Suprapubic skin (tissue), 3 donors: ENCODE measurements around the gene C1orf52.

Source experiments
- EP300 ChIP-seq: sonication (generic); formaldehyde crosslinking; IDR thresholded peaks from one replicate; pipeline ENCODE4 v1.6.1; 2017; ENCODE audit warnings: antibody characterized with exemption
- POLR2A ChIP-seq, 2 donors: fragments of 450-650 bp; IDR thresholded peaks; one replicate each; pipeline ENCODE4 v1.6.1; 2017; ENCODE audit warnings: antibody characterized with exemption in 2 of 2, mild to moderate bottlenecking in 2 of 2, moderate library complexity in 2 of 2
- TF ChIP-seq, protein P1 (sequence below), 2 donors: fragments of 200-600 bp in 1 of 2; fragments of 450-650 bp in 1 of 2; sonication (generic) in 1 of 2; IDR thresholded peaks; one replicate each; pipeline ENCODE4 v1.5.1; 2016 to 2019; ENCODE audit warnings: antibody characterized with exemption in 2 of 2, mild to moderate bottlenecking in 1 of 2, moderate library complexity in 1 of 2

DNA sequence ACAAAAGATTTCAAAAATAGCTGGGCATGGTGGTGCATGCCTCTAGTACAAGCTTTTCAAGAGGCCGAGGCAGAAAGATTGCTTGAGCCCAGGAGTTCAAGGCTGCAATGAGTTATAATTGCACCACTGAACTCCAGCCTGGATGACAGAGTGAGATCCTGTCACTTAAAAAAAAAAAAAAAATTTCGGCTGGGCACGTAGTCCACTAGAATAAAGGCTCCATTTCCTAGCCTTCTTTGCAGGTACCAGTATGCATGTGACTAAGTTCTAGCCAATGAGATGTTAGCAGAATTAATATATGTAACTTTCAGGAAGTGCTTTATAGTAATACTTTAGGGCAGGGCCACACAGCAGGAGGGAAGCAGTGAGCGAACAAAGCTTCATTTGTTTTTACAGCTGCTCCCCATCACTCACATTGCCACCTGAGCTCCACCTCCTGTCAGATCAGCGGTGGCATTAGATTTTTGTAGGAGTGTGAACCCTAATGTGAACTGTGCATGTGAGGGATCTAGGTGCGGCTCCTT lies 29.8 kb downstream of the C1orf52 start:
- TF ChIP-seq, protein P1, sequence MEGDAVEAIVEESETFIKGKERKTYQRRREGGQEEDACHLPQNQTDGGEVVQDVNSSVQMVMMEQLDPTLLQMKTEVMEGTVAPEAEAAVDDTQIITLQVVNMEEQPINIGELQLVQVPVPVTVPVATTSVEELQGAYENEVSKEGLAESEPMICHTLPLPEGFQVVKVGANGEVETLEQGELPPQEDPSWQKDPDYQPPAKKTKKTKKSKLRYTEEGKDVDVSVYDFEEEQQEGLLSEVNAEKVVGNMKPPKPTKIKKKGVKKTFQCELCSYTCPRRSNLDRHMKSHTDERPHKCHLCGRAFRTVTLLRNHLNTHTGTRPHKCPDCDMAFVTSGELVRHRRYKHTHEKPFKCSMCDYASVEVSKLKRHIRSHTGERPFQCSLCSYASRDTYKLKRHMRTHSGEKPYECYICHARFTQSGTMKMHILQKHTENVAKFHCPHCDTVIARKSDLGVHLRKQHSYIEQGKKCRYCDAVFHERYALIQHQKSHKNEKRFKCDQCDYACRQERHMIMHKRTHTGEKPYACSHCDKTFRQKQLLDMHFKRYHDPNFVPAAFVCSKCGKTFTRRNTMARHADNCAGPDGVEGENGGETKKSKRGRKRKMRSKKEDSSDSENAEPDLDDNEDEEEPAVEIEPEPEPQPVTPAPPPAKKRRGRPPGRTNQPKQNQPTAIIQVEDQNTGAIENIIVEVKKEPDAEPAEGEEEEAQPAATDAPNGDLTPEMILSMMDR (IDR thresholded peaks at IDR 0.05): no peak
- no peak for TF ChIP-seq POLR2A (IDR thresholded peaks at IDR 0.05)
- no peak for TF ChIP-seq EP300
